GF-D8 (cell line): ENCODE results near the gene LRRC32.

Experiments
- DNase-seq: peaks from one replicate; lab custom pipeline; 2025; lab: John Stamatoyannopoulos, UW

LRRC32 gene

DNA sequence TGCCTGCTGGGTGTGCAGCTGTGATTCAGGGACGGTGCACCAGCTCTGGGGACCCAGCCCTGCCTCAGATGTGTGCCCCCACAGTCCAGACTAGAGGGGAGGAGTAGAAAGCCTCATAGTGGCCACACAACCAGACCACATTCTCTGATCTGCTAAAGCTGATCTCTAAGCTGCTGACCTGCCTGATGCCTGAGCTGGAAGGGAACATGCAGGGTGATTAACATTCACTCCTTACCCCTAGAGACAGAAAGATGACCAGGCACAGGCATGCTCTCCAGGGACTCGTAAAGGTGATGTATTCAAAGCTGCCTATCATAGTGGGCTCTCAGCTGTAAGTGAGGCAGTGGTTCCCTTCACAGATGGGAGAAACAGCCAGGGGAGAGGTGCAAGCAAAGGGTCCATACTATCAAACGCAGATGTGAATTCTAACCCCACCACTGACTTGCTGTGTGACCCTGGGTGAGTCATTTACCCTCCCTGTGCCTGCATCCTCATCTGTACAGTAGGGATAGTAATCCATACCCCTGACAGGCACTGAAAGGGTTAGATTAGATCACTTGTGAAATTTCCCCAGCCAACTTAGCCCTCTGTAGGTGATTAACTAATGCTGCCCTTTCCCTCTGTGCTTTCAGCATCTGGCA, 29.0 kb upstream of the LRRC32 start:
- DNase-seq = no peak

DNA sequence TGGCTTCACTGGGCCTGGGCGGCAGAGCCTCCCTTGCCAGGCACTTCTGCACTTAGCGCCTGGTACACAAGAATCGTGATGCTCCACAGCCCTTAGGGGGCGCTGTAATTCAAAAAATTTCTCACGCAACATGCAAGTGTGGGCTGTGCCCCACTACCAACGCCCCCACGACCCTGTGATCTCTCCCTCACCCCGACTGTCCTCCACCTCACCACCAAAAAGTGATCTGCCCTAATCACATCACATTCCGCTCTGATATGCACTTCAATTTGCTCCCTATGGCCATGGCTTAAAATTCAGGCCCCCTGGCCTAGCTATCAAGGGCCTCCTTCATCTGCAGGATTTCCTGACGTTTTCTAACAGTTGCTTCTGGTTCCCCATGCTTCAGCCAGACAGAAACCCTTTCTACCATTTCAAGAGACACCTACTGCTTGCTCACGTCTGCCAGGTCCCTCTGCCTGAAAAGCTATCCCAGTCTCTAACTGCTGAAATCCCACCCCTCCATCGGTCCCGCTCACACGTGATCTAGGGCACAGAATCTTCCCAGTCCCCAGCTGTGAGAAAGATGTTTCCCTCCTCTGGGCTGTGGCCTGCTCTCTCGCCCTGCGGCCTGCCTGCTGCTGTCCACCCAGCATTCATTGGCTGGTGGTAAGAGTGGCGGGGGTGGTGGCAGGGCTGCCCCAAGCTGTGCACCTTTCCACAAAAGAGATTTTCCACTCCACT, 27.9 kb upstream of the LRRC32 start:
- DNase-seq = no peak

DNA sequence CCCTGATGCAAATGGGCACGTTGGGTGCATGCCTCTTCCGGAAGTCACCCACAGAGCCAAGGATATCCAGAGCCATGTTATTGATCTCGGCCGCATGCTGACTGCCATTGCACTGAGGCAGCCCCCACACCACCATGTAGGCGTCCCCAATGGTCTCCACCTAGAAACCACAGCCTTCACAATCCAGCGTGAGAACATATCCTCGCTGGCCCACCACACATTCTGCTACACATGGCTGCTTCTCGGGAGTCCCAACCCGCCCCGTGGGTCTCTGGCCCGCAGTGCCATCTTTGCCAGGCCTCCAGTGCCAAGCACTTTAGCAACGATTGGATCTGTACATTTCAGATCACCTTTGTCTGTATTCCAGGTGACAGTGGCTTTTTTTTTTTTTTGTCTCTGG, 26.2 kb upstream of the LRRC32 start:
- DNase-seq = no peak

DNA sequence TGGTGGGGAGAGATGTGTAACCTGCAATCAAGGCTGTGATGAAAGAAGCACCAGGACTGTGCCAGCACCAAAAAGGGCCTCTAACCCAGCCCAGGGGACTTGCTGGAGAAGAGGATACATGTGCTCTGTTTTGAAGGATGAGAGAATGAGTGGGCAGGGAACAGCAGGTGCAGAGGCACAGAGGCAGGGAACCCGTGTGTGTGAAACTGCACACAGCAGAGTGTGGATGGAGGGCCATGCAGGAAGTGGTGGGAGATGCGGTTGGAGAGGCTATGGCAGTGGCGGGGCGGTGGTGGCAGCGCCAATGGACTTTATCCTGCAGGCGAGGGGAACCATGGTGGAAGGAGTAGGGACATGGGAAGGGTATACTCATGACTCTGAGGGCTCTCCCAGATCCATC, 25.2 kb upstream of the LRRC32 start:
- no peak for DNase-seq

DNA sequence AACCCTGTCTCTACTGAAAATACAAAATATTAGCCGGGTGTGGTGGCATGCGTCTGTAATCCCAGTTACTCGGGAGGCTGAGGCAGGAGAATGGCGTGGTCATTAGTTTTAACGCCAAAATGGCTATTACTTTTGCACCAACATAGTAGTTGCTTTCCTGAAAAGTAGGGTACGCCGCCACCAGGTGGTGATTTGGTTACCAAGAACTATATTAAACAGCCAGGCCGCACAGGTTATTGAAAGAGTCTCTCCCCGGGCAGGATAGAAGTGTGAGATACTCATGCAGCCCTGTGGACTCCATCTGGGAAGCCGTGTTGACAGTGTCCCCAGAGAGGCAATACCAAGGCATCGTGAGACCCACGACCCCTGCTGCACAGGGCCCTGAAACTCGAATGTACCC, 24.6 kb upstream of the LRRC32 start:
- no peak for DNase-seq

DNA sequence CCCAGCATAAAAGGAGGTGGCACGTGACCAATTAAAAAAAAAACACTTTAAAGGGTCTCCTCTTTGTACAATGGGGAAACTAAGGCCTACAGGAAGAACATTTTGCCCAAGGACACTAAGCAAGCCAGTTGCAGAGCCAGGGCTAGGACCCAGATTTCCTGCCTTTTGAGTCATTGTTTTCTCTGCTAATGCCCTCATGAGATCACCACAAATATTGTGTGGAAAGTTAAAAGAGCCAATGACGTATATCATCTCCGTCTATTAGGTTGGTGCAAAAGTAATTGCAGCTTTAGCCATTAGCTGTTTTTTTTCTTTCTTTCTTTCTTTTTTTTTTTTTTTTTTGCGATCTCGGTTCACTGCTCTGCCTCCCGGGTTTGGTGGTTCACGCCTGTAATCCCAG, 24.1 kb upstream of the LRRC32 start:
- no peak for DNase-seq

DNA sequence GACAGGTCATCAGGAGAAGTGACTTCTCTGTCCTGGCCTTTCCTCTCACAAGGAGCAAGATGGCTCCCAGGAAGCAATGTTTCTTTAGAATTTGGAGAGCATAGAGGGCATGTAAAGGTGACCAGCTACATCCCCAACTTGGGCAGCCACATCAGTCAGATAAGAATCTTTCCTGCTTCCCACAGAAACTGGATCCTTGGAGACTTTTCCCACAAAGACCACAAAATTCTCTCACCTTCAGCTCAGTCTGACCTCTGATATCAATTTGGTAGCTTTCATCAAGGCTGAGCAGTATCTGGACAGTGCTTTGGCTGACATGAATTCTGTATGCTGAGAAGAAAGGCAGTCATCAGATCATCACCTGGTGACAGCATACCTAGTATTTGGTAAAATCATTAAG, 23.3 kb upstream of the LRRC32 start:
- DNase-seq = no peak

DNA sequence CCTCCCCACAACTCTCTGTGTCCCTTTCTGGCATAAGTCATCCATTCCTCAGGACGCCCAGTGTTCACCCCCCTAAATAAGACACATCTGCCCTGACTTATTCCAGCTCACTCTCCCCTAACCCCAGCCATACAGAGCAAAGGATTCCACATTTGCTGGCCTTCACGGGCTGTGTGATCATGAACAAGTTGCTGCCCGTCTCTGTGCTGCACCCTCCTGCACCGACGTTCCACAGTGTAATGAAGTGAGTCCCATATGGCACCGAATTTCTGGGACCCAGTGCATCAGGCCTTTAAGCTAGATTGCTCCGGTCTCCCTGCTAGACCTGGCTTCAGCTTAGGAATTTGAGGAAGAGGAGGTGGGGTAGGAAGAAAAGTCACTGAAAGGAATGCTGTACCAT, 22.4 kb upstream of the LRRC32 start:
- DNase-seq = no peak

DNA sequence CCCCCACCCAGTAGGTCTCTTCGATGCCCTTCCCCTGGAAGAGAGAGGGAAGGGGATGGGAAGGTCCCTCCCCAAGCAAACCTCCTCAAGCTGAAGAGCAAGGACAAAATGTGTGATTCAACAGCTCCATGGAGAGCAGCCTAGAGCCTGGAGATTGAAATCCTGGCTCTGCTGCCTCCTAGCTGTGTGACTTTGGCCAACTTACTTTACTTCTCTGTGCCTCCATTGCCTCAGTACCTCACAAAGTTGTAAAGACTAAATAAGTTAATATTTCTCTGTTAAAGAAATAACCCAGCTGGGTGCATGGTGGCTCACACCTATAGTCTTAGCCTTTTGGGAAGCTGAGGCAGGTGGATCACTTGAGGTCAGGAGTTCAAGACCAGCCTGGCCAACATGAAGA, 21.1 kb upstream of the LRRC32 start:
- no peak for DNase-seq

DNA sequence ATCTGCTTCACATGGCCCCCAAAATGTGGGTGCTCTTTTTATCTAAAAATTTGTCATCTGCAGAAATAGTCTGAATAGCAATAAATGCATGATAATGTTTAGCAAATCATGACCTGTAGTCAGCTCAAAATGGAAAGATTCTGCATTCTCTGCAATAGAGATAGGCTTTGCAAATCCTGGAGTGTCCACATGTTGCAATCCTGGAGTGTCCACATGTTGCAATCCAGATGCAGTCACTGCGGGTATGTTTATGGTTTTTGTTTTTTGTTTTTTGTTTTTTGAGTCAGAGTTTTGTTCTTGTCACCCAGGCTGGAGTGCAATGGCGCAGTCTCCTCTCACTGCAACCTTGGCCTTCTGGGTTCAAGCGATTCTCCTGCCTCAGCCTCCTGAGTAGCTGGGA, 20.2 kb upstream of the LRRC32 start:
- no peak for DNase-seq

DNA sequence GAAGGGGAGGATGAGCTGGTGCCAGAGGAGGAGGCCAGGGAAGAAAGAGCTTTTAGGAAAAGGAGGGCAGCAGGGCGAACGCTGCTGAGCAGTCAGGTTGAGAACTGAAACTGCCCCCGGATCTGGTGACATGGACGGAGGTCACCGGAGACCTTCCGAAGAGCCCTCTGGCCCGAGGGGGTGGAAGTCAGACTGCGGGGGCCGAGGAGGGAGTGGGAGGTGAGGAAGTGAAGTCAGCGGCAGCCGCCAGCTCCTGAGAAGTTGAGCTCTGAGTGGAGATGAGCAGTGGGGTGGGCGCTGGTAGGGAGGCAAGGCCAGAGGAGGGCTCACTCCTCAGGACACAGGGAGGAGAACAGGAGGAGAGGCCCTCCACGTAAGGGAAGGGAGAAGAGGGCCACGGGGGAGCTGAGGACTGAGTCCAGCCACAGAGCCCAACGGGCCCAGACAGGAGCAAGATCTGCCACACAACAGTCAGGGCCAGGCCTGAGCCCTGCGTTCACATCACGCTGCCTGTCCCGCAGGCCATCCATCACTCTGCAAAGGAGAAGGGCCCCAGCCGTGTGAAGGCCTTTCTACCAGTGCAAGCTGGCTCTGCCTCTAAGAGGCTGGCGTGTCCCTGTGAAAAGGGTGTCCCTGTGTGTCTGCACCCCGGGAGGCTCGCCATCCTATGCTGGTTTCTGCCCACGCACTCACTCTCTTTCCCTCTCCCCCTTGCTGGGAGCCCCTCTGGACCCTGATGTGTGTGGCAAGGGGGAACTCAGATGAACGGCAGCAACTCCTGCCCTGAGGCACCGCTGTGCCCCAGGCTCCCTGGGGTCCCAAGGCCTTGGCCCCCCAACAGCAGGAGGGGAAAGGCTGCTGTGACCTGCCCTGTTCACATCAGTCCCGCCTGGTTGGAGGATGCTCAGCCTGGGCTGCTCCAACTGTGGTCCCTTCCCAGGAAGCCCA, 19.0 kb upstream of the LRRC32 start:
- no peak for DNase-seq

DNA sequence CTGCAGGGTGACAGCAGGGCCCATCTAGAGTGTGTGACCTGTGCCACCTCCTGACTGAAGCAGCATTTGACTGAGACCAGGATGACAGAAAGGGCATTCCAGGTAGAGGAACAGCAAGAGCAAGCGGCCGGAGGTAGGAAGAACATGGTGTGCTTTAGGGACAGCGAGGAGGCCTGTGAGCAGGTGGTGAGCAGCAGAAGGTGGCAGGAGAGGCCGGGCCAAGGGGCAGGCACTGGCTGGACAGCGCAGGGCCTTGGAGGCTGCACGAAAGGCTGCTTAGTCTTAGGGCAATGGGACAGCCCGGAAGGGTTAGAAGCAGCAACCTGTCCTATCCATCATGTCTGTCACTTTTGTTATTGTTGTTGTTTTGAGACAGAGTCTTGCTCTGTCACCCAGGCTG, 17.6 kb upstream of the LRRC32 start:
- DNase-seq = no peak

DNA sequence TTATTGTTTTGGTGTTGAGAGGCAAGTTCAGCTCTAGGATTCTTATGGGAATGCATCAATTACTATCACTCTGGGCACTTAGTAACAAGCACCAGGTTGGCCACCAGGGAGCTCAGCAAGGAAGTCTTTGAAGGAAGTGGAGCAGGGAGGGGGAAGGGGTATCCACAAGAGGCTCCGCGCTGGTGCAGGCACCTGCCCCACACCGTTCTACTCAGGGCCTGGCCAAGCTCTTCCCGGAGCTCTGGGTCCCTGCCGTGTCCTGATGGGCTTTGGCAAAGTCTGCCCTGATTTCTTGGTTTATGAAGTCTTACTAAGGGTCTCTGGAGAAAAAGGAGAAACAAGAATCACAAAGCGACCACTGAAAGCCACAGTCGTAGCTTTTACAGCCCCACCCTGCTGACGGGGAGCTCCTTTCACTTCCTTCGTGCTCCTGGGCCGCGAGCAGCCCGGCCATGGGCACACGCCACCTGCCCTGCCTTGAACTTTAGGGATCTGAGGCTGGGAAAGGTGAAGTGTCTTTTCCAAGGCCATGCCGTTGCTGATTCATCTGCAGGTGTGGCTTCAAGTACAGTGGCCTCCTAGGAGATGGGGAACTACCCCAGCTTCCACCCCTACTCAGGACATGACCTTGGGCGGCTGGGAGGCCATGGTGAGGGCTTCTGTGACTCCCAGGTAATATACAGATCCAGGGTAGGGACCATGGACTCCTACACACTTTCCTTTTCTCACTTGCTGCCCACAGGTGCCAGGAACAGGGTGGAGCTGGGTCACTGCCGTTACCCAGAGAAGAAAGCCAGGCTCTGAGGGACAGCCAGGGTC, 15.9 kb upstream of the LRRC32 start:
- DNase-seq = no peak

DNA sequence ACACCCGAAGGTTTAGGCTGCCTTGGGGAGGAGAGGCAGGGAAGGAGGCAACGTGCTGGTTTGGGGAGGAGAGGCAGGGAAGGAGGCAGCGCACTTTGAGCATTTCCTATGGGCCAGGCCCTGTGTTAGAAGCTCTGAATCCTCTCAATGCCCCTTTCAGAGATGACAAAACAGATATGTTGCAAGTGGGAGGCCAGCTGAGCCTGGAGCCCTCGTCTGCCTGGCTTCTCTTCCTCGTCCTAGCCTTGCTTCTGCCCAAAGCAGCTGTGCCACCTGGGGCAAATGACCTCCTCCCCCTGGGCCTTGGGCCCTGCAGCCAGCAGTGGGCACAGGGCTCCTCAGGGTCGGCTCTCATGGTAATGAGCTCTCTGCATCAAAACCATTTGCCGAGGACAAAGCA, 15.3 kb upstream of the LRRC32 start:
- no peak for DNase-seq

DNA sequence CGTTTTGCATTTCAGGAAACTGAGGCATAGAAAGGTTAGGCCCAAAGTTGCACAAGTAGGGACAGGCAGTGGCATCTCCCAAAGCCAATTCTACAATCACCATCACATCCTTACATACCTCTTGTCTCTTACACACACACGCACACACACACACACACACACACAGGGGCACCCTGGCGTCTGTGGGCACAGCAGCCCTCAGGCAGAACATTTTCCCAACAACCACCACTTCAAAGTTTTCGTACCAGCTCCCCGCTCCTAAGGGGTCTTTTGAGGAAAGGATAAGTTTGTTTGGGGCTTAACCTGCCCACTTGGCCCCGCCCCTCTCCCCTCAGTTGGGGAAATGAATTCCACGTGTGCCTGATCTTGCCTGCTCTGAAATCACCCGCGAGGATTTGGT, 14.7 kb upstream of the LRRC32 start:
- no peak for DNase-seq

DNA sequence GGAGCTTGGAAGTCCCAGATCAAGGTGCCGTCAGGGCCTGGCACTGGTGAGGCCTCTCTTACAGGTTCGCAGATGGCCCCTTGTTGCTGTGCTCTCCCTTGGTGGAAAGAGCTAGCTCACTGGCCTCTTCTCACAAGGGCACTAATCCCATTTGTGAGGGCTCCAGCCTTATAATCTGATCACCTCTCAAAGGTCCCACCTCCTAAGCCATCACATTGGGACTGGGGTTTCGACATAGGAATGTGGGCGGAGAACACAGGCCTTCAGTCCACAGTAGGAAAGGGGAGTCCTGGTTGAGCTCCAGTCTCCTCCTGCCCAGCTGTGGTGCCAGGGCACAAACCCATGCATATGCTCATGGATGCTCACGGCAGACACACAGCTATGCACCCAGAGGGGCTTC, 14.0 kb upstream of the LRRC32 start:
- no peak for DNase-seq

DNA sequence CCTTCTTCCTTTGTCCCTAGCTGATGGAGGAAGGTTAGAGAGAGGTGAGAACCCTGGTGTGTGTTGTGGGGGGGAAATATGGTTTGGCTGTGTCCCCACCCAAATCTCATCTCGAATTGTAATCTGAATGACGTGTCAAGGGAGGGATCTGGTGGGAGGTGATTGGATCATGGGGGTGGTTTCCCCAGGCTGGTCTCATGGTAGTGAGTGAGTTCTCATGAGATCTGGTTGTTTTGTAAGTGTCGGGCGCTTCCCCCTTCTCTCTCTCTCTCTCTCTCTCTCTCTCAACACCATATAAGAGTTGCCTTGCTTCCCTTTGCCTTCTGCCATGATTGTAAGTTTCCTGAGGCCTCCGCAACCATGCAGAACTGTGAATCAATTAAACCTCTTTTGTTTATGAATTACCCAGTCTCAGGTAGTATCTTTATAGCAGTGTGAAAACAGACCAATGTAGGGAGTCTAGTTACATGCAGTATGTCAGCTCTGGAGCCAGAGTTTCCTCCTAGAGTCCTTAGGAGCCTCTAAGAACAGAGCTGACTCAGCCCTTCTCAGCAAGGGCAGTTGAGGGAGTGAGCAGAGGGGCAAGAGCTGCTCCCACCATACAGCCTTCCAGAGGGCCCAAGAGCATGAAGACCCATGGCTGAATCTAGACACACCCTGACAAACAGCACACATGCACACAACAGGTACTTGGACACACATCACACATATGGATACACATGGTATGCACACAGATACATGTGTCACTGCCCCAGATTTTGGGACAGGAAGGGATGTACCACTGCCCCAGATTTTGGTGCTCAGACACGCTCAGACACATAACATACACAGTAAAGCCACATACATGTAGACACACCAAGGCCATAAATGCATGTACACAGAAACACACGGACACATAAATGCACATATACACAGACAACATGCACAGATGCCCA, 12.9 kb upstream of the LRRC32 start:
- no peak for DNase-seq

DNA sequence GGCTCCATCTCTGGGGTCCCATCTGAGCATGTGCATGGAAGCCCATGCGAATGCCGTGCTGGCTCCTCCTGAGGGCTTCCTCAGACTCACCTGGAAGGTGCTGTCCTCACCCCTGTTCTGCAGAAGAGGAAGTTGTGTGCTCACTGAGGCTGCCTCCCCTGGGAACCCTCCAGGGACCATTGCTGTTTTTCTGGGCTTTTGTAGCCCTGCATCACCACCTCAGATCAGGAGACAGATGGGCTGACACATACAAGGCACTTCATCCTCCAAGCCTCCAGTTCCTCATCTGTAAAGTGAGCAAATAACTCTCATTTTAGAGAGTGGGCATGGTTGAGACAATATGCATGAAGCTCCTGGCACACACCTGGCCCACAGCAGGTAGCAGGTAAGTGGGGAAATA, 12.1 kb upstream of the LRRC32 start:
- DNase-seq = no peak

DNA sequence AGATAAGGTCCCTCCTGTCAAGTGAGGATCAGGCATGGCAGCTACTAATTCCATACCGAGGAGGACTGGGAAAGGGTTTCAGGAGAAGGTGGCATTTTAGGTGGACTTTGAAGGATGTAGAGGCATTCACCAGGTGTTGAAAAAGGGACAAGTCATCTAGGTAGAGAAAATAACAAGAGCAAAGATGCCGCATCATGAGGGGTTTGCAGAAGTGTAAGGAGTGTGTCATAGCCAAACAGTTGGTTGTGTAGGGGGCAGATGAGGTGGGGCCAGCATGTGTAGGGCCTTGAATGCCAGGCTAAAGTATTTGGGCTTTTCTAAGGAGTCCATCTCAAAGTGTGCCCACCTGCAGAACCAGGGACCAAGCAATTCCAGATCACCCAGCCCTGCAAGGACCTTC, 11.6 kb upstream of the LRRC32 start:
- DNase-seq = no peak

DNA sequence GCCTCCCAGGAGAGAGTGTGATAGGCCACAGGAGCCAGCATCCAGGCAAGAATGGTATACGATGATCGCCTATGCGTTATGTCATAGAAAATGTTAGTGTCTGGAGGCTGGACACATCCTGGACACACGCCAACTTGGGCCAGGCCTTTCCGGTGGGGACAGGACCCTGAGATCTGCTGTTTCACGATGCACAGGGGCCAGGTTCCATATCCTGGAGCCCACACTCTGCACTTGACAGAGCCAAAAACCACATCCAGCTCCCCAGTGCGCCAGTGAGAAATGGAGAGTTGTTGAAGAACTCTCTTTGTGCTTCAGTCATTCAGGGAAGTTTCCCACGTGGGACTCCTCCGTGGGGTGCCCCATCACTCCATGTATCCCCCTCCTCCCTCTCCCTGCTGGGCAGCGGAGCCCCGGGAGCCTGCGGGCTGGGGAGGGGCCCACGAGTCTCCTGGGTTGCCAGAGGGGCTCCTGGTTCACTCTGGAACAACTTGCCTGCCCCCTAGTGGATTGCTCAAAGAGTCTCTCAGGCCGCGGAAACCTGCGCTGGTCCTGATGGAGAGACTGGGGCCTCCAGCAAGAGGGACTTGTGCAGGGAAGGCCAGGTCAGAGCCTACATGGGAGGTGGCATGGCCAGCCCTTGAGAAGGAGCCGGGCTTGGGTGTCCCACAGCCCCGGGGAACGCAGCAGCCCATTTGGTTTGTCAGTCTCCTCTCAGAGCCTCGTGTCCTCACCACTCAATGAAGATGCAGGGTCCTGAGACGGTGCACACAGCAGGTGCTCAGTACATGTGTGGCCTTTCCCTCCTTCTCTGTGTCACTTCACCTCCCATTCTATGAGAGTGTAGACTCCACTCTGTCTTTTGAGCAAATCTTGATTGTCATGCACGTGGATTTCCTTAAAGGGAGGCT, 10.2 kb upstream of the LRRC32 start:
- peak; percentile 3 for DNase-seq
